ENCODE data around the gene NDUFA11. TPM values are rescaled to one million over a fixed set of nuclear protein-coding genes. Genes with fewer than 3 reads are reported as not detected.
A peak's percentile ranks its signal among the peaks of the same experiment; 100 is the strongest.

Gene NDUFA11
- total RNA-seq, 1 donor from 2014 or later: 217 TPM

- no peaks in the 10 kb centered on the region for H3K9me3 Mint-ChIP-seq (ENCODE audit: low read depth)
- no peak for TF ChIP-seq CTCF (IDR thresholded peaks at IDR 0.05; ENCODE audit: unreplicated experiment)
- no peak overlapping the region for H3K27ac Mint-ChIP-seq
- no peaks in the 10 kb centered on the region for H3K27me3 Mint-ChIP-seq
- H3K4me1 Mint-ChIP-seq (ENCODE audit: low read depth): peaks cover 6% of the 10 kb centered on the region
- no peak for DNase-seq (ENCODE audit: low spot score, unreplicated experiment)
- H3K36me3 Mint-ChIP-seq (ENCODE audit: insufficient read depth): peaks cover 11% of the 10 kb centered on the region
- H3K4me3 Mint-ChIP-seq (ENCODE audit: low read depth): no peak overlapping the region
These were observed 31.3 kb upstream of the NDUFA11 start for GRCh38 chr19:5934774-5935472.

DNA sequence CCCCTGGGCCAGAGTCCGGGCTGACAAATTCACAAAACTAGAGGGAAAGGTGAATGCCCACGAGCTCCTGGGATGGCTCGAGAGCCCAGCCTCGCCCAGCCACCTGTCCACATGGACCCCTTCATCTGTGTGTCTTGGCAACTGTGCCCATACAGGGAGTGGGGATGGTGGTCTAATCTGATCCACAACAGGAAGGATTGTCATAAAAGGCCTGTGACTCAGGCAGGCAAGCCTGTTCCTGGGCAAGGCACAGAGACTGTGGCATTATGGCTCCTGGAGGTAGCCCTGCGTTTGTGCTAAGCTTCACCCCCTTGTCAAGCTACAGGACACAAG lies 30.4 kb upstream of the NDUFA11 start:
- Mint-ChIP-seq H3K27me3 (no peaks in the 10 kb centered on the region), H3K4me3 (ENCODE audit: low read depth) (no peak overlapping the region), H3K27ac (no peak overlapping the region), H3K4me1 (ENCODE audit: low read depth) (peaks cover 6% of the 10 kb centered on the region), H3K9me3 (ENCODE audit: low read depth) (no peaks in the 10 kb centered on the region), H3K36me3 (ENCODE audit: insufficient read depth) (peaks cover 11% of the 10 kb centered on the region)
- no peak for TF ChIP-seq CTCF (IDR thresholded peaks at IDR 0.05; ENCODE audit: unreplicated experiment)
- no peak for DNase-seq (ENCODE audit: low spot score, unreplicated experiment)

- H3K9me3 Mint-ChIP-seq (ENCODE audit: low read depth): no peaks in the 10 kb centered on the region
- peaks cover 6% of the 10 kb centered on the region for H3K4me1 Mint-ChIP-seq (ENCODE audit: low read depth)
- DNase-seq (ENCODE audit: low spot score, unreplicated experiment): no peak
- no peak for TF ChIP-seq CTCF (IDR thresholded peaks at IDR 0.05; ENCODE audit: unreplicated experiment)
- H3K27ac Mint-ChIP-seq: peak overlapping the region; percentile 52
- no peaks in the 10 kb centered on the region for H3K27me3 Mint-ChIP-seq
- no peak overlapping the region for H3K4me3 Mint-ChIP-seq (ENCODE audit: low read depth)
- H3K36me3 Mint-ChIP-seq (ENCODE audit: insufficient read depth): peaks cover 13% of the 10 kb centered on the region
These were observed 29.9 kb upstream of the NDUFA11 start for GRCh38 chr19:5933391-5934068.

- TF ChIP-seq CTCF (IDR thresholded peaks at IDR 0.05; ENCODE audit: unreplicated experiment): no peak
- H3K4me3 Mint-ChIP-seq (ENCODE audit: low read depth): no peak overlapping the region
- no peak for DNase-seq (ENCODE audit: low spot score, unreplicated experiment)
- no peaks in the 10 kb centered on the region for H3K9me3 Mint-ChIP-seq (ENCODE audit: low read depth)
- peaks cover 16% of the 10 kb centered on the region for H3K36me3 Mint-ChIP-seq (ENCODE audit: insufficient read depth)
- H3K27me3 Mint-ChIP-seq: no peaks in the 10 kb centered on the region
- H3K27ac Mint-ChIP-seq: no peak overlapping the region
- peaks cover 6% of the 10 kb centered on the region for H3K4me1 Mint-ChIP-seq (ENCODE audit: low read depth)
These were observed 29.1 kb upstream of the NDUFA11 start for GRCh38 chr19:5932609-5933262.

DNA sequence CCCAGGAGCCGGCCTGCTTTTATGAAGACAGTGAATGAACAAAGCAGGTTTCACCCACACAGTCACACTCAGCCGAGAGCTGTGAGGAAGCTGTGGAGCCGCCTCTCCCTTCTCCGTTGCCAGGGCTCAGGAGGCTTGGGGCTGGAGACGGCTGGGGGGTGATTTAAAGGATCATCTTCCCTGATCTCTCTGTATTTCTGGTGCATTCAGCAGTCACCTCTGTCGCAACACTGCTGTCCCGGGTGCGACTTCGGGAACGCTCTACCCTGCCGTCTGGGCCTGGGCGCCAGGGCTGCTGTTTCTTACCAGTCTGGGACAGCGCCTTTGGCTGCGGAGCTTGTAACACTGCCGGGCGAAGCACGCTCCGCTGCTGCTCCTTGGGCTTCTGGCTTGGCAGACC lies 28.6 kb upstream of the NDUFA11 start:
- no peak for DNase-seq (ENCODE audit: low spot score, unreplicated experiment)
- no peak overlapping the region for H3K27ac Mint-ChIP-seq

More for the DNA sequence above, 28.6 kb upstream of the NDUFA11 start:
- H3K4me1 Mint-ChIP-seq (ENCODE audit: low read depth): peaks cover 6% of the 10 kb centered on the region
- H3K27me3 Mint-ChIP-seq: no peaks in the 10 kb centered on the region
- no peak for TF ChIP-seq CTCF (IDR thresholded peaks at IDR 0.05; ENCODE audit: unreplicated experiment)
- no peaks in the 10 kb centered on the region for H3K9me3 Mint-ChIP-seq (ENCODE audit: low read depth)
- H3K4me3 Mint-ChIP-seq (ENCODE audit: low read depth): no peak overlapping the region
- H3K36me3 Mint-ChIP-seq (ENCODE audit: insufficient read depth): peaks cover 15% of the 10 kb centered on the region
